Activated CD8-positive, alpha-beta memory T cell treated with anti-CD3 and anti-CD28 coated beads, Interleukin-2, amount 50 U/mL, for 1 hour (primary cell): ENCODE data around the gene FGF14.

ENCODE experiments used
- DNase-seq: peaks from one replicate; pipeline ENCODE4 v3.0.0-alpha.2; 2020; ENCODE audit errors: extremely low read depth

The FGF14 gene

DNA sequence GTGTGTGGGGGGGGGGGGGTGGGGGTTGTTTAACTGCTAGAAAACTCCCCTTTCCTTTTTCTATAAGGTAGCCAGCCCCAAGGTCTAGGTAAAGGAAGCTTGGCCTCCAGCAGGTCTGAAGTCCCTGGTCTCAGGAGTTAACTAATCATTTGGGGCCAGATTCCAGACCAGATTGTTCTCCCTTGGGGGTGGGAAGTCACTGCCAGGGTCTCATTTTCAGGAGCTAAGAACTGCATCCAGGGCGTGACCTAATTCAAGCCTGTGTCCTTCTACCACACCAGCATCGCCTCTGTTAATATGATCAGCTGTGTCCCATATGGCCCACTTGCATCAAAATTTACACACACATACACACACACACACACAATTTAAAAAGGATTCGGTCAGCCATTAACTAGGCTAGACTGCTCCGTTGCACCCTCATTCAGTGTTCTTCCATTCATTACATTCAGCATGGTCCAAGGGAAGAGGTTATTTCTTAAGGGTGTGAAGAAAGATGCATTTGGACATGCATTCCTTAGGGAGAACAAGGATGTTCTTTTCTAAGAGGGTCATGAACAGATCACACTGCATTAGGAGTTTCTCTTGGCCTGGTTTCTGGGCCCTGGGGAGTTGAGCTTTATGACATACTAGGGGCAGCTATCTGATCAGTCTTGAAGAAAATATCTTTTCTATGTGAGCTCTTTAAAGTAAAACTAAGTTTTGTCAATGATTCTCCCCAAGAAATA lies 91.0 kb downstream of the FGF14 start:
- no peak for DNase-seq

DNA sequence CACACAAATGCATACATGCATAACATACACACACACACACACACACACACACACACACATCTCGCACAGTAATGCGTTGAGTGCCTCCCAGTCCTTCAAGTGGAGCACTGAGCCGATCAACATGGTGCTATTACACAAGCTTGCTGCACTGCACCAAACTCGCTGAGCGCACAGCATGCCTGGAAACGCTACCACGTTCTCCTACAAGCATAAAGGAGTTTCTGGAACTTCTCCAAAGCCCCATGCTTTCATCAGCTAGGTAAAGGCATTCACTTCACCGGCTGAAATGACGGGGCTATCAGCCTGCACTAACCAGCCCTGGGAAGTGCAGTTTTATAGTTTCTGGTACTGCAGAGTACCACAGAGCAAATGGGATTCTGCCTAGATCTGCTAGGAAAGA lies 92.7 kb downstream of the FGF14 start:
- no peak for DNase-seq

DNA sequence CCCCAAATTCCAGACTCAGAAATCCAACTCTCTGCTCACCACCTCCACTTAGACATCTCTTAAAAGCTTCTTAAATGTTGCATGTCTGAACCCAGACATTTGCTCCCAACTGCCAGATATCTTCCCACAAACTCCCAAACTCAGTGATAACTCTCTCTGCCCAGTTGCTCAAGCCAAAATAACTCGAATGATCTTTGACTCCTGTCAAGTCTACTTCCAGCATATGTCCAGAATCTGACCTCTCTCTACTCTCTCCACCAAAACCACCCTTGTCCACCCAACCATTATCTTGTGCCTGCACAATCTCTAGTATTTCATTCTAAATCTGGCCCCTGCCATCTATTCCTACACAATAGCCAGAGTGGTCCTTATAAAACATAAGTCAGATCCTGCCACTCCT lies 99.3 kb downstream of the FGF14 start:
- DNase-seq = no peak

DNA sequence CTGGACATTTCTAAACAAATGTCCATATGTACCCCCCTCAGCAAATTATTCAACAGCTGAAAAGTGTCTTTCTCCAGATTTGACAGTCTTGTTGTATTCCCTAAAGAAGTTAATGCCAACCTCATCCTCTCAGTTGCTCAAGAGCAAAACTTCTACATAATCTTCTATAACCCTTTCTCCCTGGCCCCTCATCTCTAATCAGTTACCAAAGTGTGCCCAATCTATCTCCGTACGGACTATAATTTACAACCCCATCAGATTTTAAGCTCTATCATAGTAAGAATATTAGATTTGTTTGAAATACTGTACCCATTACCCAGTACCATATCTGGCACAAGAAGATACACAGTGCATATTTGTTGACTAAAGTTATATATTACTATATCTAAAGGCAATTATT lies 101.5 kb downstream of the FGF14 start:
- DNase-seq = no peak

DNA sequence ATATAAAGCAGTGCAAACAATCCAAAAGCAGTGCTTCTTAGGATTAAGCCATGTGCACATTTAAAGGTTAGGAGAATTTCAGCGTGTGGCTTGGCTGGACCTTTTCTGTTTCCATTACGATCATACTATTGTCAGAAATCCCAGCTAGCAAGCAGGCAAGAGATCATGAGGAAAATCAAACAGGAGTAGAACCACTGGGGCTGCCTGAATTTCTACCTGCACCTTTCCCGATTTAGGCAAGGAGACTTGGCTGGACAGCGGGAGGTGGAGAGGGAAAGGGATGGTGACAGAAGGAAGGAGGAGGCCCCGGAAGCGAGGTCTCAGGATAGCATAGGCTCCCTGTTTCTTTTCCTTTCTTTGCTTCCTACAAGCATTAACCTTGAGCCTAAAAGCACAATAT lies 102.5 kb downstream of the FGF14 start:
- DNase-seq = no peak

DNA sequence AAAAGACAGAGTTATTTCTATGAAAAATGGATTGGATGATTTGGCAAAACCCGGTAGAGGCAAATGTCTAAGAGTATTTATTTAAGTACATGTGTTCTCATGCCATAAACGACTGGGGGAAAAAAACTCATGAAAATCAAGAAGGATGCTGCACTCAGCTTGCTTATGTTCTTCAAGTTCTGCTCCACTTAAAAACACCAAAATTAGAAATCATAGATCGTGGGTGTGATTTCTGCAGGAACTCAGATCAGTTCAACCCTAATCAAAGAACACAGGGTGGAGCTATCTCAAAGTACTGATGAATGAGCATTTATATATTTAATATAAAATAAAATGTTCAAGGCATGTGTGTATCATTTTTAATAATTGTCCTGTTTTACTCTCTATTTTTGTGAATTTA lies 103.8 kb downstream of the FGF14 start:
- no peak for DNase-seq

DNA sequence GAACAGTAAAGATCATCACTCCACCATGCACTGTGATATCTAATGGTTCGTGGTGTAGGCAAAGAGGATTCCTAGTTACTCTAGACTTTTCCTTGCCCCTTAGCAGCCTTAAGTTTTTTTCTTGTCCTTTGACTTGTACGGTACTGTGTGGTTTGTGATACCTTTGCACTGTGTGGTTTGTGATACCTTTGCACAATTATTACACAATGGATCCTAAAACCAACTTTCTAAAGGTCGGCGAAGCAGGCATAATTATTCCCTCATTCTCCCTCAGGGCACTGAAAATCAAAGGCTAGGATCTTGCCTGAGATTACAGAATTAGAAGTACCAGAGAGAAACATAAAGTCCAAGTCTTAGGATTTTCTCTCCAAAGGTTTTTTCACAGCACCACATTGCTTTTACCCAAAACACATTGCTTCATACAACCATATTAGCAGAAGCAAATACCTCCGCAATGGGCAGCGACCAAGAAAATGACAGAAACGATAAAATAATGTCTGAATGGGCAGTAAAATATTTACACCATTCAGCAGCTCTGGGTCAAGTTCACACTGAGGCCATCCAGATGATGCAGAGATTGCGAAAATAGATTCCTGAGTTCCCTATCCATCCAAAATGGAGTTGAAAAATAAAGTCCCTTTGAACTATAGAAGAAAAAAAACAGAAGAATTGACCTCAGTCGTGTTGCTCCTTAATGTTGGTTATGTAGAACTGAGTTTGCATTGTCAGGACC lies 106.4 kb downstream of the FGF14 start:
- DNase-seq = no peak

DNA sequence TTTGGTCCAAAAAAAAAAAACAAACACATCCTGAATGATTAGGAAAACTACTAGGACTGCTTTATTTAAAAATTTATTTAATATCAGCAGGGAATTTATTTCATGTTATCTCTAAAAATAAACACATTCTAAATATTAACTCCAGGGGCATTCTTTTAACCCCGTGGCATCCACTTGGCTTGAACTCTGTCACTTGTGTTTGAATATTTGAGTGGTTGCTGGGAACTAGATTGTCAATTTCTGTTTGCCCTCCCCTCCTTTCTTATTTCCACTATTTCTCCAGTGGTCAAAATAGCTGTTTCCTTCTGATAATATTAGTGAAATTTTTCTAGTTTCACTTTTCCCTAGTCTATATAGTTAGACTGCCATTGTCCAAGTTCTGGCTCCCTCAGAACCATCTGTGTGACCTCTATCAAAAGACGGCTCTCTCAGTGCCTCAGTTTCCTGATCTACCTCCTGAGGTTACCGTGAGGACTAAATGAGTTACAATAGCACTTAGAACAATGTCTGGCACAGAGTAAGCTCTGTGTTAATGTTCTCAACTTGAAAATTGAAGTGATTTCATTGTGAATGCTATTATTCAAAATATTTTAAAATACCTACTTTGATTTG lies 107.3 kb downstream of the FGF14 start:
- DNase-seq = no peak

DNA sequence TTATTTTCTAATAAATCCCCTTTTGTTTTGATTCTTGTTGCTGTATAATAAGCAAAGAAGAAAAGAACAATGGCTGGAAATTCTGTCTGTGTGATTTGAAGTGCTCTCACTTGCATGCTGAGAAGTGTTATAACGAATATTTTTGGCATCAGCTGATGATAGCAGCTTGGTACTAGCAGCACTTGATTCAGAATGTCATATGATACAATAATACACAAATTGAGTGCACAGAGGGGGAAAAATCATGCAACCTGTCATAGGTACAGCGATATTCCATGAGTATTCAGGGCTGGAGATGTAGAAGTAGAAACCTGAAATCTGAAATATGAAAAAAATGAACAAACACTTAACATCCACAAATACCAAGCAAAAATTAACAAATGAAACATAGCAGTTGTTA lies 108.1 kb downstream of the FGF14 start:
- no peak for DNase-seq

DNA sequence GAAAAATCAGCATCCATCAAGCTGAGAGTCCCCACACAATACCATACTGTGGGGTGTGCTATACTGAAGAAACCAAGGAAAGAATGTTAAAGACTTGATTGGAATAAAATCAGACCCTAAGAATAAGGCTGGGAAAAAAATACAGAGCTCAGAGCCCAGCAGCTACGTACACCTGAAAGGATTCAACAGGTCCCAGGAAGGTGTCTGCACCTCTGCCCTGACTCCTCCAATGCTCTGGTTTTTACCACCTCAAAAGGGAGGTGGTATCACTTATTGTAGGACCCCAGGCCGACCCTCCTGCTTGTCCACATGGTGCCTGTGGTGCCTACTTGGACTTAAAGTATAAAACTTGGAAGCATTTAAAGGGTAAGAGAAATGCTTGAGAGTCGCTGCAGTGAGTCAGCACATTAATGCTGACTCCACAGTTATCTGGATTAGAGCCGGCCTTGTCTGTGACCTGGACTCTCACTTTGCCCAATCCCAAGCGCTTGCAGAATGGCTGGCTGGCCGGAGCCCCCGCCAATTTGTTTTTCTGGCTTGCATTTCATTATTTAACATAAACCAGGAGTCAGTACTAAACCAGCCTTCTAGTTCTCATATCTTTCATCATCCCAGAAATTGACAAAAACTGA lies 110.1 kb downstream of the FGF14 start:
- no peak for DNase-seq

DNA sequence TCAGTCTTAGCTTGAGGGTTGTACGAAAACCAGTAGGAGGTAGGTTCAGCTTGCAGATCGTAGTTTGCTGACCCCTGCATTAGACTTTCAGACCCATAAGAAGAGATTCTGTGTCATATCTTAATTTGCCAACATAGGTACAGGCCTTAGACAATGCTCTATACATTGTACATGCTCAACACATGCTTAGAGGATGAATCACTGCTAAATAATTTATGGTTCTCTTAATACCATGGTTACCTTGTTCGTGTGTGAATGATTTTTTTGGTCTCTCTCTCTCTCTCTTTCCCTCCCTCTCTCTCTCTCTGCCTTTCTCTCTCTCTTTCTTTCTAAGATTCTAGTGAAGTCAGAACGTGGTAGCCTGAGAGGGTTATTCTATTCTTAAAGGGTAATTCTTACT lies 112.2 kb downstream of the FGF14 start:
- no peak for DNase-seq

DNA sequence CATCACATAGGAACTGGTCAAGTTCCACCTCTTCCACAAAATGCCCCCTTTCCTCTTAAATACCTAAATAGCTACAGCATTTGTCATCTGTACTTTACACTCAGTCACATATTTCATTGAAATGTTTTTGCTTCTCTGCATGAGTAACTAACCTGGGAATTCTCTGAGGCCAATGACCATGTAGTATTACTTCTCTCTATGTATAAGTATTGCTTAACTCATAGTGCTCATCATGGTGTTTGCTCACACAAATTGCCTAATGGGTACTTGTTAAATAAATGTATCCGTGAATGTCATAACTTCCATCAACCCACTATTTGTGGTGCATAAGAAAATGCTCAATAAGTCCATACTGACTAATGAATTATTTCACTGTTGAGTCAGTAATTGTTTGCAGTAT lies 115.5 kb downstream of the FGF14 start:
- DNase-seq = no peak

DNA sequence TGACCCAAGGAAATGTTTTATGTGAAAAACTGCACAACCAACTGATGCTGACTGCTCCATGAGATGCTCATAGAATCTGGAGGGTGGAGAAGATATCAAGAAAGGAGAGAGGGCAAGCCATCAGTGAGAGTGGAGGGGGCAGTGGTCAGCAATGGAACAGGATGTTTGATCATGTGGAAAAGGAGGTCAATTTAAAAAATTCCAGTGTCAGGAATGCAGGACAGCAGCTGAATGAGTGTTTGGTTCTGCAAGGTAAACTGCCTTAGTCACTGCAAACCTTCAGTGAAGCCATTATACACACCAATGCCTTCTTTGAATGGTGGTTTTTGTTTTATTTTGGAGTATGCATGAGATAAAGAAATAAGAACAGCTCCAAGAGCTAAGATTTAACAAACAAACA lies 121.5 kb downstream of the FGF14 start:
- no peak for DNase-seq

DNA sequence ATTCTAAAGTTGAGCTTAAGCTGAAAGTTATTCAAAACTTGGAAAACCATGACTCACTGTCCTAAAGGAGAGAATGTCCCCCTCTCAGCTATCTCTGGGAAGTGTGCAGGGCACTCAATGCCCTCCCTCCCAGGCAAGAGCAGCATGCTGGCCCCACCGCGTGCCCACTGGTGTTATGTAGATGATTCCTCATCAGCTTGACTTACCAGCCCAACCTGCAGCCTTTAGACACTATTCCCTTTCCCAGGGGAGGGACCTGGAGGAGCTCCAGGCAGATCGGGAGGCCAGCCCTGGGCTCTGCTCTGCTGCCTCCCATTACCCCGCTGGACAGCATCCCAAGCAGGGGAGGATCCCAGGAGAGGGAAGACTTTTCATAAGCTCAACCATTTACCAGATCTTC lies 124.6 kb downstream of the FGF14 start:
- DNase-seq = no peak

DNA sequence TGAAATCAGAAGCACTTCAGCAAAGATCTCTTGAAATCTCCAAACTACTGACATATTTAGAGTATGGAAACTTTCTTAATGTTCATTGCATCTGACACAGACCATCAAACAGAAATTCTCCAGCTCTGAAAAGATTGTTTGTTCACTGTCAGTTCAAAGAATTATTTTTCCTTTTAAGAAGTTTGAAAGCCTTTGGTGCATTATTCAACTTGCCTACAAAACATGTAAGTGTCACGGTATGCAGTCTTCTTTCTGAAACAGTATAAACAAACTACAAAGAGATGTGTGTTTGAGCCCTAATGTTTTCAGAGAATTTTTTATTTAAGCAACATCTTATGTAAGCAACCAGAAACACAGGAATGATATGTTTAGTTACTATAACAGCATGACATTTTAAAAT lies 125.4 kb downstream of the FGF14 start:
- DNase-seq = no peak

DNA sequence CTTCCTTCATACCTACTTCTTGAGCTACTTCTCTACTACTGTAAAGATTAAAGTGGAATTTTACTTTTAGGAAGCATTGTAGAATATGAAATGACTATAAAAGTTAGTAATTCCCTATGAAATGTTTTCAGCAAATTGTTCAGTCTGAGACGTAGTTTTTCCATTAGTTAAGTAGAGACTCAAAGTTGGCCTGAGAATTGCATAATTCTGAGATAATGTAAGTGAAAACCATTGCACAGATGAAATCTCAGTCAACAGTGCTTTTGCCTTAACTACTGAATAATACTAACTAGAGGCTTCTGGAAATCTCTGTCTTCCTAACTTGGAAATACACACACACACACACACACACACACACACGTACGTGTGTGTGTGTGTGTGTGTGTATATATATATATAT lies 125.9 kb downstream of the FGF14 start:
- no peak for DNase-seq

DNA sequence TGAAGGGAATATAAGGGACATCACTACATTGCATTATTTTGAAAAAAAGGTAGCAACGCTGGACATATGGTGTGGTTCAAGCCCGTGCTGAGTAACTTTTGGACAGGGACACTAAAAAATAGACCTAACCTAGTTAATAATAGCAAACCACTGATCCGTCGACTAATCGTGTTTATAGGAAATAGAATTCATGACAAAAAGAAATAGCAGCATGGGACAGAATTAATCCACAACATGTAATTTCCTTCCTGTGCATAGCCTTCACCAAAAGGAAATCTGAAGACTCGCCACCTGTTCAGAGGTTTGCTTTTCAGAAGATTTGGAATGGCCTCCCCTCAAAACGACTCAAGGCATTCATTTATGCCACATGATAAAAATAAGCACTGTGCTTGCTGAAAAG lies 128.7 kb downstream of the FGF14 start:
- DNase-seq = no peak

DNA sequence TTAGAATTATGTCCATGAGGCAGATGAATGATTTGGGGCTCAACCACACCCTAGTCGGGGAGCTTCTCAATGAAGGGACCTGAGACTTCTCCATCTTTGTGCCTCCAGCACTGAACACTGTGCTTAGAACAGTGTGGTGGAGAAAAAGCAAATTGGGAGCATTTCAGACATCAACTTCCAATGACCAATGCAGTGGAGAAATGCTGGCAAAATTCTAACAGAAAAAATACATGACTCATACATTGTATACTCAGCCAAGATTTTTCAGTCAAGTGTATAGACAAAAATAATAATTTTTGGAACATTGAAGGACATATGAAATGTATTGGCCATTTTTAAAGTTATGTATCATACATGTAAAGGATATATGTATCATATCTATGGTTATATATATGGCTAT lies 134.7 kb downstream of the FGF14 start:
- no peak for DNase-seq

DNA sequence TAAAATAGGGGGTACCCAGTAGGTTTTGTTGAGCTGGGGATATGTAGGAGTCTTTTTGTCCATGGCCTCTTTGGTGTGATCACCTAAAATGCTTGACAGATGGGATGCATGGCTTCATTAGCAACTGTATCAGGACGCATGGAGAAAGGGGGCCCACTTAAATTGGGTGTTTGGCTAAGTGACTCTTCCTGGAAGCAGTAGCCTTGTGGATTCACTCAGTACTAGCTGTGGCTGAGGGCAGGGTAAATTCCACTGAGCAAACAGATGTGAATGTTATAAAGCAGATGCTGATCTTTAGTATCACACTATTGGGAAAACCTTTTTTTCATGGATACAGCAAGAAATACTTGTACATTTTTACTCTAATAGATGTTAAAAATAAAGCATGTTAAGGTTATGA lies 140.0 kb downstream of the FGF14 start:
- DNase-seq = no peak

DNA sequence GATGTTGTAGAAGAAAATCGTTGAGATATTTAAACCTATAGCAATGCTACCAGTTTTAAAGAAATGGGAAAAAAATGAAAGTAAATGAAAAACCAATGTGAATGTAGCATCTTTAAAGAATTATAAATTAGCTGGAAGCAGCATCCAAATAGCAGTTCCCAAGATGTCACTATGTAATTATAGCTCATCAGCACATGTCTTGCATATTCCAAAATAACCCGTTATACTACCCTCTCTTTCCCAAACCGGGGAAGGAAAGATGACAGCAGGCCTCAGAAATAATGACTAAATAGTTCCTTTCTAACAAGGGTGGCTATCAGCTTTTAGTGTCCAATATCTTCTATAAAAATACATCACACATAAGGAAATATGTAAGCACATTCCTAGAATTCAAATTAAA lies 140.5 kb downstream of the FGF14 start:
- DNase-seq = no peak

DNA sequence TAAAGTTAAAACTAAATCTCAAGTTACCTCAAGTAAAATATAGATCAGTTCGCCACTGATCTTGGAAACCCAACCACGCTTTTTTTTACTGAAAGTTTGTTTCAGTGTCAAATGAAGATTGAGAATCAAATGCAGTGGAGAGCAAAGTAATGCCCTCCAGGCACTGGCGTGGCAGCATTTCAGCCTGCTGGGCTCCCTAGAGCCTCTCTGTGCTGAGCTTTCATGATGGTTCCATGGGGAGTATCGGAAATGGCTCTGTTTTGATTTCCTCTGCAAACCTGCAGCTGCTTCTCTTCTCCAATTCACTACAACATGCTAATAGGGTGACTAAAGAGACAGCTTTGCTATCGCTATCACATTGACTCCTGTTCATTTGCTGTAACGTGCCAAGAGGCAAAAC lies 141.6 kb downstream of the FGF14 start:
- no peak for DNase-seq

DNA sequence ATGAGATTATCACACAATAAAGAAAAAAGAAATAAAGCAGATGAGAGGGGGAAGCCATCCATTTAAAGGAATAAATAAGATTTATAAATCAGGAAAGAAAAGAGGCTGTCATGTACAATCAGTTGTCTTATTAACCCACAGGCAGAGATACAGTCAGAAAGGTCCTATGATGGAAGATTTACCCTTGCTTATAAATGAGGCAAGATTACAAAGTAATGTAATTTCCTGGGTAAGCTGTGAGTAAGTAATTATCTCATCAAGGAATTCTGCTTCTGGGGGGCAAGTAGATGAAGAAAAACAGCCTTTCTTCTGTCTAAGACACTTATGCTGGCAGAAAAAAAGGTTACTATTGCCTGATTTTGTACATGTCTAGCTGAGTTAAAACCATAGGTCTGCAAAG lies 146.4 kb downstream of the FGF14 start:
- no peak for DNase-seq

DNA sequence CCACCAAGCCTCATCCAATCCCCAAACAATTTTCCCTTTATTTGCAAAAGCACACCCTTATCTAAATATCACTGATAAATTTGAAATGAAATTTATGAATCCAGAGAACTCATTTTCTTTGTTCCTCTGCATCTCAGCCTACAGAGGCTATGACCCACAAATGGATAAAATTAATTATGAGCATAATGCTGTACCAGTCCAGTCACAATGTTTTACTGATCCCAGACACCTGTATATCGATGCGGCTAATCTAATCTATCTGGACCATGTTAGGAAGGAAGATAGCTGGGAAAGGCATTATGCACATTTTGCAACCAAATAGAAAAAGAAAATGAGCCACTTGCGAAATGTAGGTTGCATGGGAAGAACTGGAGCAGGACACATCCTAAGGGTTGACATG lies 150.0 kb downstream of the FGF14 start:
- DNase-seq = no peak
